Measurements from ENCODE around the gene AKAP9. TPM values are rescaled to one million over a fixed set of nuclear protein-coding genes. Genes with fewer than 3 reads are reported as not detected.

The AKAP9 gene
- total RNA-seq, 4 donors from 2014 or later = 49.7 to 82.6 (median 55.8) TPM

DNA sequence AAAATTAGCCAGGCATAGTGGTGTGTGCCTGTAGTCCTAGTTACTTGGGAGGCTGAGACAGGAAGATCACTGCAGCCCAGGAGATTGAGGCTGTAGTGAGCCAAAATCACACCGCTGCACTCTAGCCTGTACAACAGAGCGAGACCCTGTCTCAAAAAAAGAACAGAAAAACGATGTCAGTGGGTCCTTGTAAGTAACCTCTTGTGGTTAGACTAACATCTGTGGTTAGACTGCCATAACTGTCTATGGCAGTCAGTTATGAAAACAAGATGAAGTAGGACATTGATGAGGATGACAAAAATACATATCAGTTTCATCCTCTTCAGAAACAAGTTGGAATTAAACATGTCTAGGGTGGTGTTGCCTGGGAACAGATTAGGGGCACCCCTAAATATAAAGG lies 53.3 kb downstream of the AKAP9 start:
- no peaks in the 10 kb centered on the region for H3K4me1 ChIP-seq
- peaks cover 0 to 74% (median 11%) of the 10 kb centered on the region in 3 donors for H3K36me3 ChIP-seq
- no peaks in the 10 kb centered on the region for H3K9me3 ChIP-seq
- no peak for TF ChIP-seq POLR2A (IDR thresholded peaks at IDR 0.05)
- TF ChIP-seq, protein P1, sequence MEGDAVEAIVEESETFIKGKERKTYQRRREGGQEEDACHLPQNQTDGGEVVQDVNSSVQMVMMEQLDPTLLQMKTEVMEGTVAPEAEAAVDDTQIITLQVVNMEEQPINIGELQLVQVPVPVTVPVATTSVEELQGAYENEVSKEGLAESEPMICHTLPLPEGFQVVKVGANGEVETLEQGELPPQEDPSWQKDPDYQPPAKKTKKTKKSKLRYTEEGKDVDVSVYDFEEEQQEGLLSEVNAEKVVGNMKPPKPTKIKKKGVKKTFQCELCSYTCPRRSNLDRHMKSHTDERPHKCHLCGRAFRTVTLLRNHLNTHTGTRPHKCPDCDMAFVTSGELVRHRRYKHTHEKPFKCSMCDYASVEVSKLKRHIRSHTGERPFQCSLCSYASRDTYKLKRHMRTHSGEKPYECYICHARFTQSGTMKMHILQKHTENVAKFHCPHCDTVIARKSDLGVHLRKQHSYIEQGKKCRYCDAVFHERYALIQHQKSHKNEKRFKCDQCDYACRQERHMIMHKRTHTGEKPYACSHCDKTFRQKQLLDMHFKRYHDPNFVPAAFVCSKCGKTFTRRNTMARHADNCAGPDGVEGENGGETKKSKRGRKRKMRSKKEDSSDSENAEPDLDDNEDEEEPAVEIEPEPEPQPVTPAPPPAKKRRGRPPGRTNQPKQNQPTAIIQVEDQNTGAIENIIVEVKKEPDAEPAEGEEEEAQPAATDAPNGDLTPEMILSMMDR (IDR thresholded peaks at IDR 0.05) = no peak
- WGBS, 2 donors = 50 to 86% methylated on average over 1 to 2 of the region's 3 CpGs
- H3K4me3 ChIP-seq = no peak overlapping the region
- H3K27me3 ChIP-seq = no peaks in the 10 kb centered on the region
- no peak for DNase-seq
- intact Hi-C loops (cut with DNase I) = no loop called here
- no peak overlapping the region for H3K27ac ChIP-seq

DNA sequence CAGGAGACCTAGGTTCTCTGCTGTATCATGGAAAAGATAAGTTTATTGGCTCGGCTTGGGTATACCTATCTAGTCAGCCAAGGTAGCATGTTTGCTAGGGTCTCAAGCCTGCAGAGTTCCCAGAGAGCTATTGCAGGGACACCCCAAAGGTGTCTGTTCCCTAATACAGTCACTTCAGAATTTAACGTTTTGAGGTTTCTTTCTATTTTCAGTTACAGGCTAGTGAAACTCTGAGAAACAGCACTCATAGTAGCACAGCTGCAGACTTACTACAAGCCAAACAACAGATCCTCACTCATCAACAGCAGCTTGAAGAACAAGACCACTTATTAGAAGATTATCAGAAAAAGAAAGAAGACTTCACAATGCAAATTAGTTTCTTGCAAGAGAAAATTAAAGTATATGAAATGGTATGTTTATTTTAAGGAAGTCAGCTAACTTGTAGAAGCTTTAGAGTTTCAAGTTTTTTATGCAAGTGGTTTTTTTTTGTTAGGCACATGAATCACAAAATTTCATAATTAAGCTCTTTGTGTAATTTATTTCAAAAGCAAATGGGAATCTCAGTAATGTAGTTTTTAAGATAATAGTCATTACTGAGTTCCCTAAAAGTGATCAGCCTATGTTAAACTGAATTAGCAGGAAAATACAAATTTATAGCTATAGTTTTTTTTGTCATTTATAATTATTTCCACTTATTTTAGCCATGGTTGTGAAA lies 54.9 kb downstream of the AKAP9 start:
- peaks cover 0 to 88% (median 11%) of the 10 kb centered on the region in 3 donors for H3K36me3 ChIP-seq
- WGBS, 2 donors = 50 to 68% methylated on average over 2 of the region's 2 CpGs

DNA sequence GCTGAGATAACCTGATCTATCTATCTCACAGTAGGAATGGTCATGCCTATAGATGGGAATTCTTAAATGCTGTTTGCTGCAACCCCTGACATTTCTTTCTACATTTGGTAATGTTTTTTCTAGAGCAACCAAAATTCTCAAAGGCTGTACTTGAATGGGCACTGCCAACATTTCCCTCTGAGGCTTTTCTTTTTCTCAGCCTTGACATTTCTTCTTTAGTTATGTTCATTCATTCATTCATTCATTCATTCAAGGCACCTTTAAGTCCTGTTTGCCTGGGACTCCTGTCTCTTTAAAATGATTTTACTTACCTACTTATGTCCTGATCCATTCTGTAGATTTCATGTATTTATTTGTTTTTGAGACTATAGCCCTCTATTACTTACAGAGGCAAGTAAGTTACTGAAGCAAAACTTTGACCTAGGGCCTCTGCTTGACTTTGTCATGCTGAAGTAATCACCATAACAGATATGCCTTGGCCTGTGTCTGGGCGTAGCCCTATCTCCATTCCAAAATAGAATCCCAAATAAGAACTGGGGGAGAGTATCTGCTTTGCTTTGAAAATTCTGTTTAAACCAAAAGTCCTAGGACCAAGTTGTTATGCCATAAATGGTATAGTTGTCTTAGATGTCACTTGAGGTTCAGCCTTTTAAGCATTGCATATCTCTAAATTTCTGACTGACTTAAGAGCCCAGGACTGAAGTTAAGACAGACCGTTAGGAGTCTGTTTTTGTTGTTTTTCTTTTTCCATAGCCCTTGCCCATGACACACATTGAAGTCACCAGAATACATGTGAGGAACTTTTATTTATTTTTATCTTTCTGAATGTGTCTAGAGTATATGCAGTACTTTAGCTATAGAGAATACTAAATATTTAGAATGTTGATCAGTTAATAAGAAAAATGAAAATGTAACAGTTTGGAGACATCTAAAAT lies 59.2 kb downstream of the AKAP9 start:
- H3K36me3 ChIP-seq = peaks cover 0 to 85% (median 9%) of the 10 kb centered on the region in 3 donors
- H3K9me3 ChIP-seq = no peaks in the 10 kb centered on the region
- no peaks in the 10 kb centered on the region for H3K4me1 ChIP-seq
- no peak for DNase-seq
- intact Hi-C loops (cut with DNase I) = no loop called here
- no peaks in the 10 kb centered on the region for H3K27me3 ChIP-seq
- TF ChIP-seq, protein P1 (IDR thresholded peaks at IDR 0.05) = no peak
- no peak for TF ChIP-seq POLR2A (IDR thresholded peaks at IDR 0.05)
- H3K4me3 ChIP-seq = no peak overlapping the region
- WGBS, 2 donors = 89 to 90% methylated on average over 2 of the region's 2 CpGs
- H3K27ac ChIP-seq = no peak overlapping the region

More for the DNA sequence above, 54.9 kb downstream of the AKAP9 start:
- TF ChIP-seq POLR2A (IDR thresholded peaks at IDR 0.05) = no peak
- TF ChIP-seq, protein P1 (IDR thresholded peaks at IDR 0.05) = no peak
- no peak overlapping the region for H3K4me3 ChIP-seq
- no peaks in the 10 kb centered on the region for H3K4me1 ChIP-seq
- H3K9me3 ChIP-seq = no peaks in the 10 kb centered on the region
- no peaks in the 10 kb centered on the region for H3K27me3 ChIP-seq
- no peak for DNase-seq
- no peak overlapping the region for H3K27ac ChIP-seq
- intact Hi-C loops (cut with DNase I) = no loop called here

DNA sequence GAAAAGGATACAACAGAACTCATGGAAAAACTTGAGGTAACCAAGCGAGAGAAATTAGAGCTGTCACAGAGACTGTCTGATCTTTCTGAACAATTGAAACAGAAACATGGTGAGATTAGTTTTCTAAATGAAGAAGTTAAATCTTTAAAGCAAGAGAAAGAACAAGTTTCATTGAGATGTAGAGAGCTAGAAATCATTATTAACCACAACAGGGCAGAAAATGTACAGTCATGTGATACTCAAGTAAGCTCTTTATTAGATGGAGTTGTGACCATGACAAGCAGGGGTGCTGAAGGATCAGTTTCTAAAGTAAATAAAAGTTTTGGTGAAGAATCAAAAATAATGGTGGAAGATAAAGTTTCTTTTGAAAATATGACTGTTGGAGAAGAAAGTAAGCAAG lies 62.1 kb downstream of the AKAP9 start:
- H3K9me3 ChIP-seq = no peaks in the 10 kb centered on the region
- H3K27ac ChIP-seq = no peak overlapping the region
- no peak overlapping the region for H3K4me3 ChIP-seq
- peaks cover 0 to 85% (median 0%) of the 10 kb centered on the region in 3 donors for H3K36me3 ChIP-seq
- DNase-seq = no peak
- H3K27me3 ChIP-seq = no peaks in the 10 kb centered on the region
- TF ChIP-seq, protein P1 (IDR thresholded peaks at IDR 0.05) = no peak
- no peak for TF ChIP-seq POLR2A (IDR thresholded peaks at IDR 0.05)
- 86 to 95% methylated on average over 1 of the region's 1 CpG for WGBS, 2 donors
- intact Hi-C loops (cut with DNase I) = no loop called here
- H3K4me1 ChIP-seq = no peaks in the 10 kb centered on the region

DNA sequence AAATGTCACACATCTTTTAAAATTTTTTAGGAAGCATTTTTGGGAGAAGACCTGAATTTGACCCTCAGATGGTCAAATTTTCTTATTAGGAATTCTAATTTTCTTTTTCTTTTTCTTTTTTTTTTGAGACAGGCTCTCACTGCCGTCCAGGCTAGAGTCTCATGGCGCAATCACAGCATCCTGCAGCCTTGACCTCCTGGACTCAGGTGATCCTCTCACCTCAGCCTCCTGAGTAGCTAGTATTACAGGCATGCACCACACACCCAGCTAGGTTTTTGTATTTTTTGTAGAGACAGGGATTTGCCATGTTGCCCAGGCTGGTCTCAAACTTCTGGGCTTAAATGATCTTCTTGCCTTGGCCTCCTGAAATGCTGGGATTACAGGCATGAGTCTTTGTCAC lies 65.4 kb downstream of the AKAP9 start:
- Histone ChIP-seq H3K9me3 (no peaks in the 10 kb centered on the region), H3K27me3 (no peaks in the 10 kb centered on the region), H3K36me3 (peaks cover 0 to 88% (median 0%) of the 10 kb centered on the region in 3 donors), H3K27ac (no peak overlapping the region), H3K4me3 (no peak overlapping the region), H3K4me1 (no peaks in the 10 kb centered on the region)
- intact Hi-C loops (cut with DNase I) = no loop called here
- WGBS, 2 donors = 95 to 96% methylated on average over 2 of the region's 2 CpGs
- no peak for DNase-seq
- TF ChIP-seq, protein P1 (IDR thresholded peaks at IDR 0.05) = no peak
- no peak for TF ChIP-seq POLR2A (IDR thresholded peaks at IDR 0.05)

Data from esophagus squamous epithelium (tissue), 5 donors.